LoVo (cell line): ENCODE measurements around the gene STUB1.

Experiments
- DNase-seq: peaks from one replicate; pipeline ENCODE4 v3.0.0-alpha.2; 2016; ENCODE audit warnings: low spot score

Gene STUB1

GRCh38 chr16:712740-713250 is 32.6 kb downstream of the STUB1 start:
- DNase-seq: peak; percentile 79

- DNase-seq: no peak
Measured at GRCh38 chr16:714079-714478, 33.9 kb downstream of the STUB1 start.

- peak; percentile 93 for DNase-seq
Measured at GRCh38 chr16:714558-715476, 34.6 kb downstream of the STUB1 start, which contains the start of gene METRN. TSS of gene METRN (plus strand) at chr16:715118. CDS start at chr16:715290, 172 bp downstream.

GRCh38 chr16:715477-716199 is 35.4 kb downstream of the STUB1 start:
- DNase-seq: peak; percentile 49

GRCh38 chr16:716200-716568 is 36.0 kb downstream of the STUB1 start:
- no peak for DNase-seq

GRCh38 chr16:716768-717325 is 36.6 kb downstream of the STUB1 start:
- no peak for DNase-seq

GRCh38 chr16:717450-718245 is 37.4 kb downstream of the STUB1 start:
- DNase-seq: no peak

- DNase-seq: no peak
Measured at GRCh38 chr16:718389-718788, 38.2 kb downstream of the STUB1 start.

GRCh38 chr16:718922-719321 is 38.7 kb downstream of the STUB1 start:
- DNase-seq: no peak

GRCh38 chr16:719815-720446 is 39.7 kb downstream of the STUB1 start:
- peak; percentile 58 for DNase-seq

- peak; percentile 41 for DNase-seq
Measured at GRCh38 chr16:720447-720989, 40.3 kb downstream of the STUB1 start.

GRCh38 chr16:720990-721764 is 41.0 kb downstream of the STUB1 start, which contains the start of gene ANTKMT:
TSS of gene ANTKMT (plus strand) at chr16:721146. CDS start at chr16:721275, 129 bp downstream.
- peak; percentile 93 for DNase-seq

GRCh38 chr16:721765-722540 is 41.7 kb downstream of the STUB1 start:
- DNase-seq: no peak

GRCh38 chr16:722835-723633 is 42.8 kb downstream of the STUB1 start:
- DNase-seq: no peak

- no peak for DNase-seq
Measured at GRCh38 chr16:723695-724094, 43.5 kb downstream of the STUB1 start.

- no peak for DNase-seq
Measured at GRCh38 chr16:724188-725040, 44.2 kb downstream of the STUB1 start.

GRCh38 chr16:725041-725376 is 44.8 kb downstream of the STUB1 start:
- DNase-seq: no peak
